SJSA1 (cell line): ENCODE measurements around the gene TAPBPL. TPM values are rescaled to one million over a fixed set of nuclear protein-coding genes. Genes with fewer than 3 reads are reported as not detected.
A peak's percentile ranks its signal among the peaks of the same experiment; 100 is the strongest.
"Not testable (repeated sequence)": the region's sequence is repeated elsewhere in the genome, so short reads cannot be mapped to it uniquely, and the experiment has no call there.

Experiments
- DNase-seq, 2 experiments: peaks; one replicate each; pipeline ENCODE4 v3.0.0-alpha.2; 2015 to 2020; ENCODE audit warnings: low spot score in 2 of 2, low read depth in 1 of 2
- H3K27ac ChIP-seq: fragments of 250-450 bp; sonication (Bioruptor Pico); 2 replicates; pipeline ENCODE4 v1.5.1; 2020; ENCODE audit warnings: mild to moderate bottlenecking, moderate library complexity
- H3K27me3 ChIP-seq: fragments of 250-450 bp; sonication (Bioruptor Pico); replicated peaks from 2 replicates; pipeline ENCODE4 v1.5.1; 2020; ENCODE audit warnings: mild to moderate bottlenecking, moderate library complexity
- H3K36me3 ChIP-seq: fragments of 250-450 bp; sonication (Bioruptor Pico); 2 replicates; pipeline ENCODE4 v1.5.1; 2020; ENCODE audit warnings: mild to moderate bottlenecking
- H3K4me1 ChIP-seq: fragments of 250-450 bp; sonication (Bioruptor Pico); replicated peaks from 2 replicates; pipeline ENCODE4 v1.6.1; 2021; ENCODE audit warnings: mild to moderate bottlenecking
- H3K4me3 ChIP-seq: fragments of 250-450 bp; sonication (Bioruptor Pico); 2 replicates; pipeline ENCODE4 v1.5.1; 2020; ENCODE audit warnings: mild to moderate bottlenecking
- H3K9me3 ChIP-seq: fragments of 250-450 bp; sonication (Bioruptor Pico); replicated peaks from 2 replicates; pipeline ENCODE4 v1.5.1; 2020; ENCODE audit warnings: mild to moderate bottlenecking
- total RNA-seq: library from RNA; depleted of rRNA; stranded (reverse); fragments of >200 nt; shearing (Covaris generic); gene quantifications from 2 replicates; pipeline ENCODE4 v1.2.3, GENCODE V29; 2014

The TAPBPL gene
- total RNA-seq, 1 experiment from 2014 or later, result 5.4 TPM

DNA sequence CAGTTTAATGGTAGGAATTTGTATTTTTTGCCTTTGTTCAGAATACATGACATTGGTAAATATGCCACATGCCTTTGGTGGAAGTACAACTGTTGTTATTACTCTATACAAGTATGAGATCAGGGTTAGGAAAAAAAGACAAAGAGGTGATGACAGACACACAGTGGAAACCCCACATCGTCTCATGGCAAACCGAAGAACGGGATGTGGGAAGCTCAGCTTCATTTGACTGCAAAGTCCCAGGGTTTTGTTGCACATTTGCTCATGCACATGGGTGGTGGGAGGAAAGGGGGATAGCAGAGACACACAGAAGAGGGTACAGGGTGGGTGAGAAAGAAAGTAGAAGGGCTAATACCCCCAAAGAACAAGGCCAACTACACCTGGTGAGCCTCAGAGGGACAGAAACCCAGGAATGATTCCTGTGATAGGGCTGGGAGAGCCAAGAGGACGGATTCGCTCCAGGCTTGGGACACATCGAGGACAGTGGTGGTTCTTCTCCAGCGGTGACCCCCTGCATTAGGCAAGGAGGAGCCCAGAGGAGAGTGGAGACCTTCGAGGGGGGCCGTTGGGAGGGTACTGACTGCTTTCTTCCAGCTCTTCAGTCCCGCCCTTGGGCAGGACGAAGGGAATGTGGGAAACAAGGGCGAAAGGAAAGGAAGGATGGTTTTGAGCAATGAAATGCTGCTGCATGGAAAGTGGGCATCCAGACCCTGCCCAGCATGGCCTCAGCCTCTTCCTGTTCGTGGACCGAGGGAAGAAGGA lies 10.6 kb downstream of the TAPBPL start:
- H3K27me3 ChIP-seq, result no peaks in the 10 kb centered on the region
- peaks cover 89% of the 10 kb centered on the region for H3K36me3 ChIP-seq

DNA sequence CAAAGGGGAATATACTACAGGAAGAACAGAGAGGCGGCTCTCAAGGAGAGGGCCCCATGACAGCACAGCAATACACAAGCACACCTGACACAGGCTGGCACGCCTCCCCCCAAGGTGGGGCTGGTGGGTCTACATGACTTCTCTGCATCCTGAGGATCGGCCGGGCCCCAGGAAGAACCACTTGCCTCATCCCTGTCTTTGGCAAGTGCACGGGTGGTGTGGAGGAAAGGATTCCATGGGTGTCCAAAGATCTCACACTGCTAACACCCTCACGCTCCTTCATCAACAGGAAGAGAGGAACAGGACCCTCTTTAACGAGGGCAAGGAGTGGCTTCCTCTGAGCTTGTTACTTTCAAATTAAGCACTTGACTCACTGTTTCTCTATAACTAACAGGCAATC lies 11.4 kb downstream of the TAPBPL start:
- no peak for DNase-seq
- no peaks in the 10 kb centered on the region for H3K27me3 ChIP-seq
- H3K27ac ChIP-seq, result no peak overlapping the region
- peaks cover 88% of the 10 kb centered on the region for H3K36me3 ChIP-seq
- H3K4me3 ChIP-seq, result no peak overlapping the region
- H3K9me3 ChIP-seq, result no peaks in the 10 kb centered on the region
- H3K4me1 ChIP-seq, result peaks cover 2% of the 10 kb centered on the region

More for the DNA sequence above, 10.6 kb downstream of the TAPBPL start:
- Histone ChIP-seq H3K9me3 (no peaks in the 10 kb centered on the region), H3K27ac (no peak overlapping the region), H3K4me3 (no peak overlapping the region), H3K4me1 (no peaks in the 10 kb centered on the region)
- no peak for DNase-seq

DNA sequence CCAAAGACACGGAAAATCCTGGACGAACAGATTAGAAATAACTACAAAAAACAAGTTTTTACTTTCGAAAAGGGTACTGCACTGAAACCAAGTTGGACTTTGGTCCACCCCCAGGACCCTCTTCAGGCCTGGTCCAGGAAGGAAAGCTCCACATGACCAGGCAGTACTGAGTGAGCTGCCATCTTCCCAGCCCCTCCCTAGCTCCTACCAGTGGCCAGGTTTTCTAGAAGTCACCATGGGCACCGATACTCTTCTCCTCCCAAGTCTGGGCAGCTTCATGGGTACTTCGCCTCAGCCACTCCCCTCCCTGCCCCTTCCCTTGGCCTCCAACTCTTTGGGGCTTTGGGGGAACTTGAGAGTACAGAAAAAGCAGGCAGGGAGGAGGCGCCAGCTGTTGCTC lies 12.0 kb downstream of the TAPBPL start:
- Histone ChIP-seq H3K4me3 (no peak overlapping the region), H3K36me3 (peaks cover 82% of the 10 kb centered on the region), H3K27ac (no peak overlapping the region), H3K4me1 (peaks cover 9% of the 10 kb centered on the region), H3K9me3 (no peaks in the 10 kb centered on the region), H3K27me3 (no peaks in the 10 kb centered on the region)
- DNase-seq, result no peak

DNA sequence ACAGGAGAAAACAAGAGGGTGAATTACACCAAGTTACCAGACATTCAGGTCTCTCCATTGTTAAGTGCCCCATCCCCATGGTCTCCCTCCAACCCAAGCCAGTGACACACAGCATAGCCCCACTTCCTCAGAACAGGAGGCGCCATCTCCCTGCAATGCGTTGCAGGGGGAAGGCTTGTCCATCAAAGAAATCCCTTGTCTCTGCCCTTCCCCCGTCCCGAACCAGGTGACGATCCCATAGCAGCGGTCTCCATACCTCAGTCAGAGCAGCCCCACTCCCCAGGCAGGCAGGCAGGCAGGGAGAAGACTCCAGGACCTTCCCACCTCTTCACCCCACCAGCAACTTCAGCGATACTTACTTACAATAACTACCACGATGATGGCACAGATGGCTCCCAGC lies 12.7 kb downstream of the TAPBPL start:
- DNase-seq, result no peak
- Histone ChIP-seq H3K27ac (no peak overlapping the region), H3K36me3 (peaks cover 75% of the 10 kb centered on the region), H3K9me3 (no peaks in the 10 kb centered on the region), H3K27me3 (no peaks in the 10 kb centered on the region), H3K4me1 (peaks cover 16% of the 10 kb centered on the region), H3K4me3 (no peak overlapping the region)

DNA sequence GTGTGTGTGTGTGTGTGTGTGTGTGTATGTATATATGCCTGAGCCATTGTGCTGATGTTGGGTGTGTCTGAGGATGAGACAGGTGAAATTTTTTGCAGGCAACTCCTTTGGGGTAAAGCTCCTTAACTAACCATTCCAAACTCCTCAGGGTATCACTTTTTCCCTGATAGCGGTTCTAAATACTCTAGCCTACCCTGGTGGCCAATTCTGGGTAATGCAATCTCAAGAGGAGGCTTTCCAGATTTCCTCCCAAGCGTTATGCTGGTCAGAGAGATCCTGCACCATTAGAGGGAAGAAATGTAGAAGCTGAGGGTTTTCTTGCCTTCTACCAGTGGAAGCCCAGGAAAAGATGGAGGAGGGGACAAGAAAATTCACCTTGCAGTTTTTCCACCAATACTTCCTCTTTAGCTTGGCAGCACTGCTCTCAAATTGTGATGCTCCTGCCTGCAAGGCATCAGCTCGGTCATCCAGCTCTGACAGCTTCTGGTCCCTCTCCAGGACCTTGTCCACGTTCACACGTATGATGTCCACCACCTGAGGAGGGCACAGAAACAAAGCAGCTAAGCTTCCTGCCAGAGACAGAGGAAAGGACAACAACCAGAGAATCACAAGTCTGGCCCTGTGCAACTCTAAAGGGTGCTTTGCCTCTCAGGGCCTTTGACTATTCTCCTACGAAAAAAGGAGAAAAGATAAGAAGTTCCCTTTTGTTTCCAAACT lies 13.8 kb downstream of the TAPBPL start:
- peaks cover 65% of the 10 kb centered on the region for H3K36me3 ChIP-seq

DNA sequence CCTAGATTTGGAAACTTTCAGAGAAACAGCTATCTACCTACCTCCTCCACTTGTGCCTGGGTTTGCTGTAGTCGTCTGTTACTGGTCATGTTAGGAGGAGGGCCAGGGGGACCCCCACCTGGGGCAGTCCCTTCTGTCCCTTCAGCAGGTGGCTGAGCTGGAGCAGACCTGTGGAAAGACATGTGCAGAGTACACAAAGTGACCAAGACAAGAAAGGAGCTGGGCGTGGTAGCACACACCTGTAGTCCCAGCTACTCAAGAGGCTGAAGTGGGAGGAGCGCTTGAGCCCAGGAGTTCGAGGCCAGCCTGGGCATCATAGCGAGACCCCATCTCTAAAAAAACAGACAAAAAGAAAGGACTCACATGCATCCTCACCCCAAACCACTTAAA lies 14.3 kb downstream of the TAPBPL start:
- Histone ChIP-seq H3K27ac (no peak overlapping the region), H3K36me3 (peaks cover 60% of the 10 kb centered on the region), H3K9me3 (no peaks in the 10 kb centered on the region), H3K4me1 (peaks cover 21% of the 10 kb centered on the region), H3K27me3 (no peaks in the 10 kb centered on the region), H3K4me3 (no peak overlapping the region)
- no peak for DNase-seq

More for the DNA sequence above, 13.8 kb downstream of the TAPBPL start:
- peaks cover 18% of the 10 kb centered on the region for H3K4me1 ChIP-seq
- peak in 1 of 2 experiments; percentile 60 for DNase-seq
- no peak overlapping the region for H3K27ac ChIP-seq
- no peaks in the 10 kb centered on the region for H3K9me3 ChIP-seq
- H3K4me3 ChIP-seq, result no peak overlapping the region
- no peaks in the 10 kb centered on the region for H3K27me3 ChIP-seq

DNA sequence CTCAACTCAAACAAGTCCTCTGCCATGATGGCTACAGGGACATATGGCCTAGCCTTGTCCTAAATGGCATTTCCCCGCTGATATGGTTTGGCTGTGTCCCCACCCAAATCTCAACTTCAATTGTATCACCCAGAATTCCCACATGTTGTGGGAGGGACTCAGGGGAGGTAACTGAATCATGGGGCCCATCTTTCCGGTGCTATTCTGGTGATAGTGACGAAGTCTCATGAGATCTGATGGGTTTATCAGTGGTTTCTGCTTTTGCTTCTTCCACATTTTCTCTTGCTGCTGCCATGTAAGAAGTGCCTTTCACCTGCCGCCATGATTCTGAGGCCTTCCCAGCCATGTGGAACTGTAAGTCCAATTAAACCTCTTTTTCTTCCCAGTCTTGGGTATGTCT lies 14.9 kb downstream of the TAPBPL start:
- not testable (repeated sequence) for H3K9me3 ChIP-seq, H3K27me3 ChIP-seq, H3K27ac ChIP-seq, H3K4me3 ChIP-seq, DNase-seq
- peaks cover 56% of the 10 kb centered on the region for H3K36me3 ChIP-seq
- H3K4me1 ChIP-seq, result peaks cover 24% of the 10 kb centered on the region

DNA sequence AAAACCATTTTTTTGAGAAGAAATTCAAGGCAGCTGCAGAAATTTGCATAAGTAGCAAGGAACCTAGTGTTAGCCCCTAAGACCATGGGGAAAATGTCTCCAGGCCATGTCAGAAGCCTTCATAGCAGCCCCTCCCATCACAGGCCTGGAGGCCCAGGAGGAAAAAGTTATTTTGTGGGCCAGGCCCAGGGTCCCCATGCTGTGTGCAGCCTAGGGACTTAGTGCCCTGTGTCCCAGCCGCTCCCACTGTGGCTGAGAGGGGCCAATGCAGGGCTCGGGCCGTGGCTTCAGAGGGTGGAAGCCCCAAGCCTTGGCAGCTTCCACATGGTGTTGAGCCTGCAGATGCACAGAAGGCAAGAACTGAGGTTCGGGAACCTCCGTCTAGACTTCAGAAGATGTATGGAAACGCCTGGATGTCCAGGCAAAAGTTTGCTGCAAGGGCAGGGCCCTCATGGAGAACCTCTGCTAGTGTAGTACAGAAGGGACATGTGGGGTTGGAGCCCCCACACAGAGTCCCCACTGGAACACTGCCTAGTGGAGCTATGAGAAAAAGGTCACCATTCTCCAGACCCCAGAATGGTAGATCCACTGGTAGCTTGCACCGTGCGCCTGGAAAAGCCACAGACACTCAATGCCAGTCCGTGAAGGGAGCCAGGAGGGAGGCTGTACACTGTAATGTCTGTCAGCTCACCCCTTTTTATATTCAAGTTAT lies 15.9 kb downstream of the TAPBPL start:
- not testable (repeated sequence) for H3K27ac ChIP-seq, H3K4me3 ChIP-seq, DNase-seq, H3K9me3 ChIP-seq, H3K27me3 ChIP-seq
- H3K4me1 ChIP-seq, result peaks cover 24% of the 10 kb centered on the region
- H3K36me3 ChIP-seq, result peaks cover 46% of the 10 kb centered on the region

DNA sequence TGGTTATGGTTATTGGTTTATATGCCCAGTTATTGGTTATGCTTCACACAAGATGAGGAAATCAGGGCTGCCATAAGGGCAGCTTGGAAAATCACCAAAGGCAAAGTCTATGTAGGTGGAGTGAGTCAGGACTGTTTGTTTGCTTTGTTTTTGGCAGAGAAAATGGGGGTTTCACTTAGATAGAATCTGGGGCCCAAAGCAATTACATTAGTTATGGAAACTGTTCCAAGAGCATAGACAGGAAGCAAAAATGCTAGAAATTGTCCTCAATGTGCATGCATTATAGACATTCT lies 16.4 kb downstream of the TAPBPL start:
- Histone ChIP-seq H3K4me3 (no peak overlapping the region), H3K27ac (no peak overlapping the region), H3K27me3 (no peaks in the 10 kb centered on the region), H3K9me3 (no peaks in the 10 kb centered on the region), H3K36me3 (peaks cover 41% of the 10 kb centered on the region), H3K4me1 (peaks cover 24% of the 10 kb centered on the region)
- DNase-seq, result no peak

DNA sequence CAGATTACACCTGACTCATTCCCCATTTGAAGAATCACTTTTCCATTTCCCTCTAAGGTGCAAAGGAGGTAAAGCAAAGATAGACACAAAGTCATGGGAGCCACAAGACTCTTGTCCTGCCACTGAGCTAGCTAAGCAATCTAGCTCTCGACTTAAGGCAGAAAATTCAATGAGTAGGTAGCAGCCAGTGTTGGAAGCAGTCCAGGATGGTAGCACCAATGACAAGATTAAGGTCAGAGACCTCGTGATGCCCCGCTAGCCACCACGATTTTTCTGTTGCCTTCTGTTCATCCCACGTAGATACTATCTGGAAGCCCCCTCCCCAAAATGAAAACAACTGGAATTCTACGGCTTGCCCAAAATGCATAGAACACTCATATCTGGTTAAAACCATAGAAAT lies 17.2 kb downstream of the TAPBPL start:
- Histone ChIP-seq H3K4me1 (peaks cover 27% of the 10 kb centered on the region), H3K36me3 (peaks cover 32% of the 10 kb centered on the region), H3K27me3 (no peaks in the 10 kb centered on the region), H3K4me3 (peak overlapping the region; percentile 54), H3K9me3 (no peaks in the 10 kb centered on the region), H3K27ac (no peak overlapping the region)
- DNase-seq, result no peak

DNA sequence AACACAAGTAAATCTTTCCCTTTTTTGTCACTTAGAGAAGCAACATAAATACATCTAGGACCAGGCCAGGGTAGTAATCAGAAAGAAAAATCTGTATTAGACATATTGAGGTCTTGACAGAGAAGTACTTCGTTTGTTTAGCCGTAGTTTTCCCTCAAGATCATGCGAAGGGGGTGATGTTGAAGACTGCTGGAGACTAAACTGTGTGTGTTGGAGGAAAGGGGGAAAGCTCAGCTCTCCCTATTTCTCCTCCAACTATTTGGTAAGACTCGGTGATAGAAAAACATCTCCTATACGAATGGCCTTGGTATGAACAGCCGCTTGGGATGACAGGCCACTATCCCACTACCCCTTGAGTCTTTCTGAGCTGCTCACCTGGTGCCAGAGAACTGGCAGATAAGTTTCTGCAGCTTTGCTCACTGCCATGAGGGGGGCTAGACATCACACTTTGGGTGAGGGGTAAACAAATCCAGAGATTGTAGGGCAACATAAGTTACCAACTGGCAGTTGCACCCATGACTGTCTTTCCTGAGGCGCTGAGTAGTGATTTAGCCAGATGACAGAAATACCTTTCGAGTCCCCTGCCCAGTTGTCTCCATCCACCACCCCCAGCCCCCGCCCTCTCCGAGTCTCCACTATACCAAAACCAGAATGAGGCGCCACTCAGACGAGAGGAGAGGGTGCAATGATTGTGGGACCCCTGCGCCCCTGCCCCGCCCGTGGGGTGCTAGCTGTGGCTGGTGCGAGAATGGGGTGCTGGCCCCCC lies 17.9 kb downstream of the TAPBPL start:
- H3K4me3 ChIP-seq, result peak overlapping the region; percentile 54
- no peak for DNase-seq
- H3K36me3 ChIP-seq, result peaks cover 25% of the 10 kb centered on the region
- H3K4me1 ChIP-seq, result peaks cover 34% of the 10 kb centered on the region
- no peaks in the 10 kb centered on the region for H3K9me3 ChIP-seq
- H3K27me3 ChIP-seq, result no peaks in the 10 kb centered on the region
- no peak overlapping the region for H3K27ac ChIP-seq

DNA sequence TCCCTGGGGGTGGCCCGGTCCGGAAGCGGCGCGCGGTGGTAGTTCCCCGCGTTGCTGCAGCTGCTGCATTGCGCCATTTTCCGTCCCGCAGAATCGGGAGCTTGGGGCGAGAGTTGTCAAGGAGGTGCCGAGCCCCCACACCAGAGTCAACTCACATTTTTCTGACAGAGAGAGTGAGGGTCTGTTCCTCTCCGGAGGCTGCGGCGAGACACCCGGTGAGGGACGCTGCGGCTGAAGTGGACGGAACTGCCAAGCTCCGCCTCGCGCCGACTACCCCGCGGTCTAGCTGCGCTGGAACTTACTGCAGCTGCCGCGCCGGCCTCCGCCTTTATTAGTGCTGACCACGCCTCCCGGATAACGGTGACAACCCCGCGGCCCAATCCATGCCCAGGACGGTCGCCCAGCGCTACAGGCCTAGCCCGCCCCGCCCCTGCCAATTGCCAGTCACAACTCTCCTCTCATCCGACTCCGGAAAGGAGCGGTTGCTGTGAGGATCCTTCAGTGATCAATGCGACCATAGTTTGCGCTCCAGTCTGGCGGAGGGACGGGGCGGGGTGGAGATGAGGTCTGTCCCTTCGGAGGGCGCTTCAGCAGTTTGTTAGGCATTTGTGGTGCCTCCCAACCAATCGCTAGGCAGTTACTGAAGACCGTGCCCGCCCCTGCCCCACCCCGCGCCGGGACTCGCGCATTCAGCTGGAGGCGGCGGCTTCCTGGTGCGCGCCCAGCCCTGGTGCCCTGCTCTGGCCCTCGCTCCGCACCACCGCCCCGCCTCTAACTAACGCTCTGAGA lies 18.7 kb downstream of the TAPBPL start, which contains the start of gene VAMP1:
Gene VAMP1, minus strand, starts transcription at position 303 of the 789 bp plus-strand sequence. Its CDS starts 146 bp downstream, at position 157.
- H3K4me1 ChIP-seq, result peaks cover 42% of the 10 kb centered on the region
- peak; percentile 98 to 99 for DNase-seq
- no peaks in the 10 kb centered on the region for H3K27me3 ChIP-seq
- peaks cover 19% of the 10 kb centered on the region for H3K36me3 ChIP-seq
- no peaks in the 10 kb centered on the region for H3K9me3 ChIP-seq
- H3K4me3 ChIP-seq, result peak within 1 kb of the TSS; percentile 54
- peak within 1 kb of the TSS; percentile 53 for H3K27ac ChIP-seq

DNA sequence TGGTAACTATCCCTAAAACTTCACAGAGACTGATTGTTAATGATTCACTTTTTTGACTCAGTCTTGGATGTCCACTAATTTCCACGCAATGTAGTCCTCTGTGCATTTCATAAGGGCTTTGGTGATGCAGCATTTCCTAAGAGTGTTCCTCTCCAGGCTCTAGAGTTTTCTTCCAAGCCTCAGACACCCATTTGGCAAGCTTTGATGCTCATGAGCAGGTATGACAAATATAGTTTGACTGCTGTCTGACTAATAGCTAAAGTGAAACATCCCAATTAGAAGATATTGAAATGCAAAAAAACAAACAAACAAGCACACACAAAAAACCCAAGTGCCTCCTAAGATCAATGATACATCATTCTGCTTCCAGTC lies 20.1 kb downstream of the TAPBPL start:
- no peak for DNase-seq
- no peaks in the 10 kb centered on the region for H3K9me3 ChIP-seq
- peaks cover 5% of the 10 kb centered on the region for H3K36me3 ChIP-seq
- peaks cover 54% of the 10 kb centered on the region for H3K4me1 ChIP-seq
- H3K27ac ChIP-seq, result no peak overlapping the region
- no peak overlapping the region for H3K4me3 ChIP-seq
- no peaks in the 10 kb centered on the region for H3K27me3 ChIP-seq
